GM19099 (cell line): ENCODE data around the gene DMRTB1.

Experiments used
- POLR2A ChIP-seq: IDR thresholded peaks from 3 replicates; pipeline ENCODE4 v1.6.1; 2011; ENCODE audit warnings: low read depth; ENCODE audit not compliant: insufficient read length; ENCODE audit errors: extremely low read depth

The DMRTB1 gene

DNA sequence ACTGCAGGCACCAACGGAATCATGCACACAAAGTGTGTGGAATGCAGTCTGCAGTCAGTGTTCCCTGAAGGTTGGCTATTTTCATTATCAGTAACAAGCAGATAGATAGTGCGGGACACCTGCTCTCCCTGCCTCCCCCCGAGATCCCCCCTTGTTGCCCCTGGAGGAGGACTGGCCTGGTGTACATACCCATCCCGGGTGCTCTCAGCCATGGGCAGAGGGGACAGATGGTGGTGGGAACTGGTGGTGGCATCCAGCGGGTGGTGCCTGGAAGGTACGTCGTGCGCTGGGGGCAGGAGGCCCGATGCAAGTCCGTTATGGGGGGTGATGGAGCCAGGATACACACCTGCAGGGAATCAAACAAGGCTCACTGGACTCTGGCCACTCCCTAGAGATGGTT is 55.2 kb downstream of the DMRTB1 start:
- TF ChIP-seq POLR2A = no peak

DNA sequence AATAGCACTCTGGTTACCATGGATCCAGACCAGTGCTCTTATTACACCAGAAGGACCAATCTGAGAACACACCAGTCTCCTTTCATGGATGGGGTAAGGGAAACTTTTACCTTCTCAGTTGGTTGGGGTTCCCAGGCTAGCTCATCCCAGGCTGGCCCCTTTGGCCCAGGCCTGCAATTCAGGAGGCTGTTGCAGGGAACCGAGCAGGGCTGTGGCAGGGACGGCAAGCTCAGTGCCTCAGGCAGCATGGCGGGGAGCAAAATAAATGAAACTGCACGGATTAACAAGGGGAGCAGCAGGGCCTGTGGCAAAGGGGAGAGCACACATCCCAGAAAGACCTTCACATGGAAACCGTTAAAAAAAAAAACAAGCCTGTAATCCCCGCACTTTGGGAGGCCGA is 57.0 kb downstream of the DMRTB1 start:
- no peak for TF ChIP-seq POLR2A
